Measurements from ENCODE around the gene MCFD2. TPM values are rescaled to one million over a fixed set of nuclear protein-coding genes. Genes with fewer than 3 reads are reported as not detected.

Gene MCFD2
- total and polyA plus RNA-seq, 2 donors (not counting 1 experiment from before 2014, with no cell fraction given): 31.6 to 53.3 TPM

DNA sequence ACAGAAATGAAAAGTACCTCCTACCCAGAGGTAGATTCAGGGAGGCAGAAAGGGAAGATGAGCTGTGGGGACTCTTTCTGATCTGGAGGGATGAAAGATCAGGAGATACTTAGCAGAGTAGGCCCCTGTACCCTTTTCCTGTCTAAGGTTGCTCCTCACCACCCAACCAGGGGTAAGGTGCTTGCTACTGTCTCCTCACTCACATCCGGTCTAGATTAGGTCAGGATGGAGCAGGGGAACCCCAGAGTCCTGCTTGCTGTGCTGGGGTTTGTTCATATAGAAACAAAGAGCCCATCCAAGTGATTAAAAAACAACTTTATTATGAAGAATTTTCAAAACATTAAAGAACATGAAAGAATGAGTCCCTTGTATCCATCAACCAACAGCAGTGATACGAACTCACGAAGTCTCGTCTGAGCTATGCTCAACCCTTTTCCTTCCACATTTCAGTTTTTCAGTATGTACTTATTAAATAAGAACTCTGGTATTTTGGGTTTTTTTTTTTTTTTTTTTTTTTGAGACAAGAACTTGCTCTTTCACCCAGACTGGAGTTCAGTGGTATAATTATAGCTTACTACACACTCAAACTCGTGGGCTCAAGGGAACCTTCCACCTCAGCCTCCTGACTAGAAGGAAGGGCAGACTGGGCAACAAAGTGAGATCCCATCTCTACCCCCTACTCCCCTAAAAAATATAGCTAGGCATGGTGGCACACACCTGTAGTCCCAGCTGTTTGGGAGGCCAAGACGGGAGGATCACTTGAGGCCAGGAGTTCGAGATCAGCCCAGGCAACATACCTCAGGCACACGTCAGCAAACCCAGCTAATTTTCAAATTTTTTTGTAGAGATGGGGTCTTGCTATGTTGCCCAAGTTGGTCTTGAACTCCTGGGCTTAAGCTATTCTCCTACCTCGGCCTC is 28.5 kb upstream of the MCFD2 start:
- H3K4me3 ChIP-seq (ENCODE audit: control extremely low read depth in 1 of 5, extremely low read depth in 1 of 5, insufficient read depth in 1 of 5, low read depth in 2 of 5, low read length in 4 of 5): peak overlapping the region; percentile 38 to 99 (median 95)
- no peaks in the 10 kb centered on the region for H3K9me3 ChIP-seq (ENCODE audit: control extremely low read depth in 1 of 3, control insufficient read depth in 2 of 3, insufficient read depth in 1 of 3, low read length in 2 of 3)
- no peak for ATAC-seq (ENCODE audit: low read depth)
- peak overlapping the region; percentile 83 for H3K4me2 ChIP-seq (replicated peaks; ENCODE audit: low read depth, low read length, poor library complexity, severe bottlenecking)
- no peaks in the 10 kb centered on the region for H3K9me3 Mint-ChIP-seq (ENCODE audit: insufficient read depth)
- H3K4me1 Mint-ChIP-seq: peaks cover 70% of the 10 kb centered on the region
- no peaks in the 10 kb centered on the region for H3K27me3 ChIP-seq (replicated peaks in 1 of 4; ENCODE audit: control extremely low read depth in 1 of 4, control insufficient read depth in 3 of 4, insufficient read depth in 4 of 4, low read length in 3 of 4)
- H3K4me3 Mint-ChIP-seq: peak overlapping the region; percentile 100
- H3K4me1 ChIP-seq (ENCODE audit: control insufficient read depth in 2 of 2, insufficient read depth in 2 of 2, low read length in 2 of 2): peaks cover 76 to 80% of the 10 kb centered on the region in 2 donors
- H3K27me3 Mint-ChIP-seq: no peaks in the 10 kb centered on the region
- ChIA-PET CTCF (interaction anchor here (0.9 to 1.5 kb wide), 4 partner anchors 9 to 235 kb away, joined by 3 to 4 read pairs (median 3); no protein-coding TSS in a partner anchor), POLR2A (interaction anchor here (0.5 to 1.4 kb wide), 6 partner anchors 8 to 311 kb away, joined by 3 to 6 read pairs (median 4); no protein-coding TSS in a partner anchor)
- TF ChIP-seq EZH2 (IDR thresholded peaks at IDR 0.05; ENCODE audit: borderline replicate concordance, insufficient read depth, low read depth, low read length, poor library complexity, severe bottlenecking): no peak
- TF ChIP-seq, protein P1, sequence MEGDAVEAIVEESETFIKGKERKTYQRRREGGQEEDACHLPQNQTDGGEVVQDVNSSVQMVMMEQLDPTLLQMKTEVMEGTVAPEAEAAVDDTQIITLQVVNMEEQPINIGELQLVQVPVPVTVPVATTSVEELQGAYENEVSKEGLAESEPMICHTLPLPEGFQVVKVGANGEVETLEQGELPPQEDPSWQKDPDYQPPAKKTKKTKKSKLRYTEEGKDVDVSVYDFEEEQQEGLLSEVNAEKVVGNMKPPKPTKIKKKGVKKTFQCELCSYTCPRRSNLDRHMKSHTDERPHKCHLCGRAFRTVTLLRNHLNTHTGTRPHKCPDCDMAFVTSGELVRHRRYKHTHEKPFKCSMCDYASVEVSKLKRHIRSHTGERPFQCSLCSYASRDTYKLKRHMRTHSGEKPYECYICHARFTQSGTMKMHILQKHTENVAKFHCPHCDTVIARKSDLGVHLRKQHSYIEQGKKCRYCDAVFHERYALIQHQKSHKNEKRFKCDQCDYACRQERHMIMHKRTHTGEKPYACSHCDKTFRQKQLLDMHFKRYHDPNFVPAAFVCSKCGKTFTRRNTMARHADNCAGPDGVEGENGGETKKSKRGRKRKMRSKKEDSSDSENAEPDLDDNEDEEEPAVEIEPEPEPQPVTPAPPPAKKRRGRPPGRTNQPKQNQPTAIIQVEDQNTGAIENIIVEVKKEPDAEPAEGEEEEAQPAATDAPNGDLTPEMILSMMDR (IDR thresholded peaks at IDR 0.05): no peak
- peak overlapping the region; percentile 9 for H2AFZ ChIP-seq (ENCODE audit: insufficient read depth, low read depth, low read length, poor library complexity, severe bottlenecking)
- intact Hi-C loops (cut with micrococcal nuclease): no loop called here
- peak overlapping the region; percentile 95 for H3K9ac ChIP-seq (ENCODE audit: low read length)
- DNase-seq: peak; percentile 75
- peak overlapping the region; percentile 92 to 94 for H3K27ac ChIP-seq (ENCODE audit: low read length in 2 of 2)
- peaks cover 92% of the 10 kb centered on the region for H3K79me2 ChIP-seq (ENCODE audit: control insufficient read depth, insufficient read depth, low read length)
- no CpG with 5 or more reads among the region's 9 CpGs for WGBS (ENCODE audit: insufficient coverage)
- H3K36me3 ChIP-seq (replicated peaks in 1 of 2; ENCODE audit: control extremely low read depth in 1 of 2, control insufficient read depth in 1 of 2, extremely low read depth in 1 of 2, insufficient read depth in 2 of 2, low read length in 1 of 2): peaks cover 0 to 34% of the 10 kb centered on the region in 2 experiments
- H4K20me1 ChIP-seq (ENCODE audit: control insufficient read depth, insufficient read depth, low read length, poor library complexity, severe bottlenecking): peaks cover 26% of the 10 kb centered on the region
- peak overlapping the region; percentile 99 for H3K27ac Mint-ChIP-seq

All from B cell (primary cell).